ENCODE measurements around the gene ATRAID.
"Not testable (repeated sequence)": the region's sequence is repeated elsewhere in the genome, so short reads cannot be mapped to it uniquely, and the experiment has no call there.

The ATRAID gene

GRCh38 chr2:27198068-27198467, 13.8 kb upstream of the ATRAID start:
- not testable (repeated sequence) for H3K9me3 ChIP-seq (ENCODE audit: insufficient read depth, low read depth, low read length); H2AFZ ChIP-seq (ENCODE audit: insufficient read depth, low read length, poor library complexity); H2AK5ac ChIP-seq (ENCODE audit: low read length); H3K79me1 ChIP-seq (ENCODE audit: low read length); H3K4me2 ChIP-seq (ENCODE audit: low read length); H3K79me2 ChIP-seq (ENCODE audit: control insufficient read depth, insufficient read depth, low read length, poor library complexity); H2BK120ac ChIP-seq (ENCODE audit: insufficient read depth, low read length, poor library complexity); H3K27ac ChIP-seq (ENCODE audit: low read depth, low read length); H2BK5ac ChIP-seq (ENCODE audit: low read depth, low read length, poor library complexity); H3K9ac ChIP-seq (ENCODE audit: low read length); H3K23ac ChIP-seq (ENCODE audit: low read length); H3K4me3 ChIP-seq (ENCODE audit: low read depth, low read length); H4K12ac ChIP-seq (ENCODE audit: low read depth, low read length); H4K8ac ChIP-seq (ENCODE audit: low read depth, low read length); H3K14ac ChIP-seq (ENCODE audit: low read length); H3K27me3 ChIP-seq (ENCODE audit: insufficient read depth, low read length); H4K91ac ChIP-seq (ENCODE audit: low read depth, low read length); H2BK12ac ChIP-seq (ENCODE audit: low read length); H3K18ac ChIP-seq (ENCODE audit: low read length); DNase-seq; H3K4ac ChIP-seq (ENCODE audit: low read depth, low read length)
- Histone ChIP-seq H3K36me3 (ENCODE audit: control insufficient read depth in 1 of 2, insufficient read depth in 2 of 2, low read length in 2 of 2) (peaks cover 32 to 37% of the 10 kb centered on the region in 2 experiments), H3K4me1 (ENCODE audit: control insufficient read depth in 1 of 2, insufficient read depth in 2 of 2, low read length in 2 of 2) (peaks cover 7 to 12% of the 10 kb centered on the region in 2 experiments)
- WGBS (ENCODE audit: extremely low coverage, insufficient coverage, insufficient read length): no CpG with 5 or more reads among the region's 3 CpGs

GRCh38 chr2:27198627-27199026, 13.2 kb upstream of the ATRAID start:
- Histone ChIP-seq H2BK5ac (ENCODE audit: low read depth, low read length, poor library complexity) (no peak overlapping the region), H2BK12ac (ENCODE audit: low read length) (no peak overlapping the region), H3K4me3 (ENCODE audit: low read depth, low read length) (no peak overlapping the region), H3K9me3 (ENCODE audit: insufficient read depth, low read depth, low read length) (no peaks in the 10 kb centered on the region), H3K79me1 (ENCODE audit: low read length) (peaks cover 6% of the 10 kb centered on the region), H3K27ac (ENCODE audit: low read depth, low read length) (peak overlapping the region; percentile 61), H4K91ac (ENCODE audit: low read depth, low read length) (peak overlapping the region; percentile 25), H3K9ac (ENCODE audit: low read length) (no peak overlapping the region), H4K8ac (ENCODE audit: low read depth, low read length) (no peak overlapping the region), H2AK5ac (ENCODE audit: low read length) (no peak overlapping the region), H4K12ac (ENCODE audit: low read depth, low read length) (no peak overlapping the region), H3K36me3 (ENCODE audit: control insufficient read depth in 1 of 2, insufficient read depth in 2 of 2, low read length in 2 of 2) (peaks cover 36 to 42% of the 10 kb centered on the region in 2 experiments), H3K23ac (ENCODE audit: low read length) (no peak overlapping the region), H3K18ac (ENCODE audit: low read length) (peak overlapping the region; percentile 14), H3K4me2 (ENCODE audit: low read length) (no peak overlapping the region), H3K79me2 (ENCODE audit: control insufficient read depth, insufficient read depth, low read length, poor library complexity) (no peaks in the 10 kb centered on the region), H3K4me1 (ENCODE audit: control insufficient read depth in 1 of 2, insufficient read depth in 2 of 2, low read length in 2 of 2) (peaks cover 7 to 12% of the 10 kb centered on the region in 2 experiments), H2BK120ac (ENCODE audit: insufficient read depth, low read length, poor library complexity) (peak overlapping the region; percentile 40), H3K4ac (ENCODE audit: low read depth, low read length) (no peak overlapping the region), H3K27me3 (ENCODE audit: insufficient read depth, low read length) (no peaks in the 10 kb centered on the region), H3K14ac (ENCODE audit: low read length) (peak overlapping the region; percentile 37), H2AFZ (ENCODE audit: insufficient read depth, low read length, poor library complexity) (no peak overlapping the region)
- peak; percentile 70 to 95 for DNase-seq
- WGBS (ENCODE audit: extremely low coverage, insufficient coverage, insufficient read length): no CpG with 5 or more reads among the region's 2 CpGs

GRCh38 chr2:27199241-27199640, 12.6 kb upstream of the ATRAID start:
- peaks cover 7 to 12% of the 10 kb centered on the region in 2 experiments for H3K4me1 ChIP-seq (ENCODE audit: control insufficient read depth in 1 of 2, insufficient read depth in 2 of 2, low read length in 2 of 2)

DNA sequence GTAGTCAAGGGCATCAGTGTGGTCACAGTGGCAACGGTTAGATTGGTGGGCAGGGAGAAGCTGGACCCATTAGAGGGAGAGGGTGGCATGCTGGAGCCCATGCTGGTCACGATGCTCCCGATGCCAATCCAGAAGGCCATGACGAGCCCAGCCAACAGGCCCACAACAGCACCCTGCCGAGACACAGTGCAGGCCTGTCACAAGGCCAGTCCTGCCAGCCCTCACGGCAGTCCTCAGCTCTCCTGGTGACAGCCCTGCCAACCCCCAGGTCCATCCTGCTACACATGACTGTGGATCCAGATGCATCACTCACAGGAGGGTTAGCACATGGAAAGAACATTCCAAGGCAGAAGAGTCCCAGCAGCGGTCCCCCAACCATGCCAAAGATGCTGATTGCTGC, 10.2 kb upstream of the ATRAID start:
- no peak overlapping the region for H2AFZ ChIP-seq (ENCODE audit: insufficient read depth, low read length, poor library complexity)
- H3K4me2 ChIP-seq (ENCODE audit: low read length): no peak overlapping the region
- H2BK5ac ChIP-seq (ENCODE audit: low read depth, low read length, poor library complexity): no peak overlapping the region
- no peak overlapping the region for H3K9ac ChIP-seq (ENCODE audit: low read length)
- peaks cover 7% of the 10 kb centered on the region for H3K79me1 ChIP-seq (ENCODE audit: low read length)
- no peak overlapping the region for H3K4ac ChIP-seq (ENCODE audit: low read depth, low read length)
- no peak overlapping the region for H3K18ac ChIP-seq (ENCODE audit: low read length)
- no peak overlapping the region for H3K27ac ChIP-seq (ENCODE audit: low read depth, low read length)
- no peak overlapping the region for H4K12ac ChIP-seq (ENCODE audit: low read depth, low read length)
- no peak overlapping the region for H2BK12ac ChIP-seq (ENCODE audit: low read length)
- no peak for DNase-seq
- peak overlapping the region; percentile 40 for H3K4me3 ChIP-seq (ENCODE audit: low read depth, low read length)
- no peaks in the 10 kb centered on the region for H3K79me2 ChIP-seq (ENCODE audit: control insufficient read depth, insufficient read depth, low read length, poor library complexity)
- no peak overlapping the region for H2AK5ac ChIP-seq (ENCODE audit: low read length)
- no CpG with 5 or more reads among the region's 7 CpGs for WGBS (ENCODE audit: extremely low coverage, insufficient coverage, insufficient read length)
- no peak overlapping the region for H2BK120ac ChIP-seq (ENCODE audit: insufficient read depth, low read length, poor library complexity)
- H3K27me3 ChIP-seq (ENCODE audit: insufficient read depth, low read length): no peaks in the 10 kb centered on the region
- no peak overlapping the region for H3K14ac ChIP-seq (ENCODE audit: low read length)
- peaks cover 7 to 12% of the 10 kb centered on the region in 2 experiments for H3K4me1 ChIP-seq (ENCODE audit: control insufficient read depth in 1 of 2, insufficient read depth in 2 of 2, low read length in 2 of 2)
- H3K9me3 ChIP-seq (ENCODE audit: insufficient read depth, low read depth, low read length): peaks cover 2% of the 10 kb centered on the region
- no peak overlapping the region for H3K23ac ChIP-seq (ENCODE audit: low read length)
- peaks cover 59 to 72% of the 10 kb centered on the region in 2 experiments for H3K36me3 ChIP-seq (ENCODE audit: control insufficient read depth in 1 of 2, insufficient read depth in 2 of 2, low read length in 2 of 2)
- no peak overlapping the region for H4K91ac ChIP-seq (ENCODE audit: low read depth, low read length)
- H4K8ac ChIP-seq (ENCODE audit: low read depth, low read length): no peak overlapping the region

More at GRCh38 chr2:27199241-27199640, 12.6 kb upstream of the ATRAID start:
- H2AK5ac ChIP-seq (ENCODE audit: low read length): no peak overlapping the region
- H4K8ac ChIP-seq (ENCODE audit: low read depth, low read length): no peak overlapping the region
- H3K9ac ChIP-seq (ENCODE audit: low read length): no peak overlapping the region
- H3K4ac ChIP-seq (ENCODE audit: low read depth, low read length): no peak overlapping the region
- no peak overlapping the region for H3K4me2 ChIP-seq (ENCODE audit: low read length)
- peaks cover 42 to 48% of the 10 kb centered on the region in 2 experiments for H3K36me3 ChIP-seq (ENCODE audit: control insufficient read depth in 1 of 2, insufficient read depth in 2 of 2, low read length in 2 of 2)
- DNase-seq: no peak
- H3K23ac ChIP-seq (ENCODE audit: low read length): no peak overlapping the region
- no peak overlapping the region for H3K4me3 ChIP-seq (ENCODE audit: low read depth, low read length)
- H2BK120ac ChIP-seq (ENCODE audit: insufficient read depth, low read length, poor library complexity): peak overlapping the region; percentile 40
- no peaks in the 10 kb centered on the region for H3K79me2 ChIP-seq (ENCODE audit: control insufficient read depth, insufficient read depth, low read length, poor library complexity)
- no peak overlapping the region for H4K12ac ChIP-seq (ENCODE audit: low read depth, low read length)
- no peaks in the 10 kb centered on the region for H3K27me3 ChIP-seq (ENCODE audit: insufficient read depth, low read length)
- H3K79me1 ChIP-seq (ENCODE audit: low read length): peaks cover 6% of the 10 kb centered on the region
- WGBS (ENCODE audit: extremely low coverage, insufficient coverage, insufficient read length): no CpG with 5 or more reads among the region's 2 CpGs
- peak overlapping the region; percentile 61 for H3K27ac ChIP-seq (ENCODE audit: low read depth, low read length)
- H3K18ac ChIP-seq (ENCODE audit: low read length): no peak overlapping the region
- no peak overlapping the region for H2BK5ac ChIP-seq (ENCODE audit: low read depth, low read length, poor library complexity)
- no peak overlapping the region for H2BK12ac ChIP-seq (ENCODE audit: low read length)
- H3K9me3 ChIP-seq (ENCODE audit: insufficient read depth, low read depth, low read length): no peaks in the 10 kb centered on the region
- H2AFZ ChIP-seq (ENCODE audit: insufficient read depth, low read length, poor library complexity): no peak overlapping the region
- no peak overlapping the region for H3K14ac ChIP-seq (ENCODE audit: low read length)
- H4K91ac ChIP-seq (ENCODE audit: low read depth, low read length): no peak overlapping the region

Measured in trophoblast cell (in vitro differentiated cells and primary cell).